Smooth muscle cell of the coronary artery (primary cell): Measurements from ENCODE around the gene GPR183. TPM values are rescaled to one million over a fixed set of nuclear protein-coding genes. Genes with fewer than 3 reads are reported as not detected.

Experiments used
- total RNA-seq: library from RNA; depleted of rRNA; stranded (reverse); fragments of >200 nt; gene quantifications from 2 replicates; pipeline ENCODE4 v1.2.3, GENCODE V29; 2014; ENCODE audit warnings: low replicate concordance

Gene GPR183, protein sequence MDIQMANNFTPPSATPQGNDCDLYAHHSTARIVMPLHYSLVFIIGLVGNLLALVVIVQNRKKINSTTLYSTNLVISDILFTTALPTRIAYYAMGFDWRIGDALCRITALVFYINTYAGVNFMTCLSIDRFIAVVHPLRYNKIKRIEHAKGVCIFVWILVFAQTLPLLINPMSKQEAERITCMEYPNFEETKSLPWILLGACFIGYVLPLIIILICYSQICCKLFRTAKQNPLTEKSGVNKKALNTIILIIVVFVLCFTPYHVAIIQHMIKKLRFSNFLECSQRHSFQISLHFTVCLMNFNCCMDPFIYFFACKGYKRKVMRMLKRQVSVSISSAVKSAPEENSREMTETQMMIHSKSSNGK
- not detected in 2 replicates for total RNA-seq

DNA sequence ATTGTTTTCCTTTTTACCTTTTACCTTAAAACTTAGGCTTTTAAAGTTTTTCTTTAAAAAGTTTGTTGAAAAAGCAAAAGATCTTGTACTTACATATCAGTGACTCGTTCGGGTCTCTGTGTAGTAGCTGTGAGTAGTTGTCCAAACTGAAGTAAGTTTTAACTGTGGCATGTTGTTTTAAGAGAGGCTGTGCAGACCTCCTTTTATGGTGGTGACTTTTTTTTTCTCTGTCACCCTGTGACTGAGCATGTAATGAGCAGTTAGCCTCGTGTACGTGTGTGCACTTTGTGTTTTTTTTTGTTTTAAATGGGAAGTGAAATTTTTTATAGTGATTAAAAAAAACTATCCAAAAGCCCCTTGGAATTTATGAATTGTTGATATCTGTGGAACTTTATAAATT, at the start of gene GPR183:
Gene GPR183 (minus strand): TSS at position 153 of the 400 bp plus-strand sequence. CDS start 11,254 bp downstream, outside the sequence.

DNA sequence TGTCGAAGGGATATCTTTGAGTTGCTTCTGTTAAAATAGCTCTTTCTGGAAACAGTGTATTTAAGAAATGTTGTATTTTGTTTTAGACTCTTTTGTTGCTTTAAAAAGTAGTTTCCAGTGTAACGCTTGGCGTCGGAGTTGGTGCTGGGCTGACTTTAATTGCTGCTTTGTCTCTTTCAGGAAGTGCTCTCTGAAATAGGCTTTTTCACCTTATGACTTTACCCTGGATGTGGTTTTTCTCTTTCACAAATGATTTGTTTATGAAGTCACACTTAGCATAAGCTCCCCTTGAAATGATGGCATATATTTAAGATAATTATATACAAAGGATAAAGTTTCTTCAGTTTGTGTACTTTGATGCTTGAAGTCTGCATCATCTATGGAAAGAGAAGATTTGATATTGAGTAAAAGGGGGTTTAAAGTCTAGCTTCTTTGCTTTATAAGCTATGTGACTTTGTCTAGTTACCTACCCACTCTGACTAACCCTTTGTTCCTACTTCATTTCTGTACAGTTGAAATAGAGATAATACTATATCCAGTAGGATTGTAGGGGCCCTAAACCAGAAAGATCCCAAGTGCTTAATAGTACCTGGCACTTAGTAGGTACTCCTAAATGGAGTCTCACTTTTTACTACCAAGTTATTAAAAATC, 48.9 kb downstream of the GPR183 start, which contains the start of gene GPR18:
Gene GPR18 (minus strand): TSS at position 170 of the 651 bp plus-strand sequence. CDS start 2,507 bp downstream, outside the sequence.

Other genes with a start within 250 kb of the GPR183 start
- 14.5 and 27.7 TPM in 2 replicates for gene UBAC2, start 106.5 kb downstream of the GPR183 start, total RNA-seq
- gene GPR18, start 49.0 kb downstream of the GPR183 start, total RNA-seq: not detected in 2 replicates
- 66.8 and 103 TPM in 2 replicates for gene TM9SF2, start 194.1 kb upstream of the GPR183 start, total RNA-seq